ENCODE data around the gene PROS1.

PROS1 gene

DNA sequence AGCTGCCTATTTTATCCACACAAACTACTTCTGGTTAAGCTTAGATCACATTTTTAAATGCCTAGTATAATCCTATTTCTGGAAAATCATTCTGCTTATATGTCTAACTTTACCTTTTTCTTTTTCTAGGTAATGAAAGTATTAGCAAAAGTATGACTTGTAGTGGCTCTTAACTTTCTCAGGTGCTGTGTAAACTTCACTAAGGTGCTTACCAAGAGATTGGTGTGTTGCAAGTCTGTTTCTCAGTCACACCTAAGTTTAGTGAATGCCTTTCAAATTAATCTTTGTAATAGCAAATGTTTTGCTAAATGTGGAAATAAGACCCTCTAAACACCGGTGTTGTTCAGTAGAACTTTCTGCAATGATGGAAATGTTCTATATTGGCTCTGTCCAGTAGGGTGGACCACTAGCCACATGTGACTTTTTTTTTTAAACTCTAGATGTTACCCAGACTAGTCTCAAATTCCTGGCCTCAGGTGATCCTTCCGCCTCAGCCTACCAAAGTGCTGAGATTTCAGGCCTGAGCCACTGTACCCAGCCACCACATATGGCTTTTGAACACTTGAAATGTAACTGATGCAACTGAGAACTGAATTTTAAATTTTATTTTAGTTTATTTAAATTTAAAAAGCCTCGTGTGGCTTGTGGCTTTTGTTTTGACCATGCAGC lies 28.3 kb upstream of the PROS1 start (continued):
- no peak for TF ChIP-seq ZXDB (tag by site-specific recombination; IDR thresholded peaks at IDR 0.05)

DNA sequence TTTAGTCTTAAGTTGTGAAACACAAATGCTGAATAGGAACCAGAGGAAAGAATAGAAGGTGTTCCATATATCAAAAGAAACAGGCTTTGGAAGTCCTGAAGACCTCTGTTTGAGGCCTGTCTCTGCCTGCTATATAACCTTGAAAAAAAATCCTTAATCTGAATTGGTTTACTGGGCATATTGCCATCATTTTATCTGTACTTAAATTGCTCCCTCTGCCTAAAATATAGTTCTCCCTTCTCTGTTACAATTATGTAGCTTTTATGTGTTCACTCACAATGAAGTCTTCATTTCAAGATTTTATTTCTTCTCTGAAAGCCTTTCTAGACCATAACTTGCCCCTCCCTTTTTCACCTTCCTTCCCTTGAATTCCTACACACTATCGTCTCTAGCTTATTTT lies 27.5 kb upstream of the PROS1 start:
- ChIA-PET CTCF (interaction anchor here (2.1 kb wide), 1 partner anchor 68 kb away, joined by 7 read pairs; no protein-coding TSS in a partner anchor), POLR2A (no interaction called here)
- no peak overlapping the region for H3K4me3 ChIP-seq (ENCODE audit: low read depth, low read length)
- H3K9me3 ChIP-seq (ENCODE audit: control insufficient read depth, insufficient read depth, low read depth, low read length) = no peaks in the 10 kb centered on the region
- H3K36me3 ChIP-seq (ENCODE audit: control insufficient read depth in 2 of 2, insufficient read depth in 1 of 2, low read length in 2 of 2) = peaks cover 0 to 8% of the 10 kb centered on the region in 2 experiments; a peak in 2 of 3 replicates
- TF ChIP-seq, protein P1, sequence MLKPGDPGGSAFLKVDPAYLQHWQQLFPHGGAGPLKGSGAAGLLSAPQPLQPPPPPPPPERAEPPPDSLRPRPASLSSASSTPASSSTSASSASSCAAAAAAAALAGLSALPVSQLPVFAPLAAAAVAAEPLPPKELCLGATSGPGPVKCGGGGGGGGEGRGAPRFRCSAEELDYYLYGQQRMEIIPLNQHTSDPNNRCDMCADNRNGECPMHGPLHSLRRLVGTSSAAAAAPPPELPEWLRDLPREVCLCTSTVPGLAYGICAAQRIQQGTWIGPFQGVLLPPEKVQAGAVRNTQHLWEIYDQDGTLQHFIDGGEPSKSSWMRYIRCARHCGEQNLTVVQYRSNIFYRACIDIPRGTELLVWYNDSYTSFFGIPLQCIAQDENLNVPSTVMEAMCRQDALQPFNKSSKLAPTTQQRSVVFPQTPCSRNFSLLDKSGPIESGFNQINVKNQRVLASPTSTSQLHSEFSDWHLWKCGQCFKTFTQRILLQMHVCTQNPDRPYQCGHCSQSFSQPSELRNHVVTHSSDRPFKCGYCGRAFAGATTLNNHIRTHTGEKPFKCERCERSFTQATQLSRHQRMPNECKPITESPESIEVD (tag by site-specific recombination; IDR thresholded peaks at IDR 0.05) = peak; percentile 52; the same call in 1 of the 2 replicates
- no peak for TF ChIP-seq ZNF510 (tag by site-specific recombination; IDR thresholded peaks at IDR 0.05; ENCODE audit: insufficient replicate concordance)
- no peak overlapping the region for H3K27ac ChIP-seq (ENCODE audit: extremely low read depth, low read depth, low read length)
- no peaks in the 10 kb centered on the region for H3K4me1 ChIP-seq (ENCODE audit: control insufficient read depth, insufficient read depth, low read length)

DNA sequence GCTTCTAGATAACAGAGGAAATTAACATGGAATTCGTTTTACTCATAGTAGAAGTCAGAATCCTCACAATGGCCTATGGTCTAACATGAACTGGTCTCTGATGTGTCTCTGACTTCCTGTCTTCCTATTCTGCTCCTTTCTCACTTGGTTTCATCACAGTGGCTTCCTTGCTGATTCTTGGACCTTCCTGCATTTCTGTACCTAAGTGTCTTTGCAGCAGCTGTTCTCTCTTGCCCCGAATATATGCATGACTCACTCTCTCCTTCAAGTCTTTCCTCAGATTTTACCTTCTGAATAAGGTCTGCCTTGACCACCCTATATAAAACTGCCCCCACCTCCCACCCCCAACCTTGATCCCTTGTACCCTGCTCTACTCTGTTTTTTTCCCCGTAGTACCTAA lies 20.4 kb upstream of the PROS1 start:
- Histone ChIP-seq H3K9me3 (ENCODE audit: control insufficient read depth, insufficient read depth, low read depth, low read length) (no peaks in the 10 kb centered on the region), H3K4me1 (ENCODE audit: control insufficient read depth, insufficient read depth, low read length) (peaks cover 4% of the 10 kb centered on the region), H3K36me3 (ENCODE audit: control insufficient read depth in 2 of 2, insufficient read depth in 1 of 2, low read length in 2 of 2) (no peaks in the 10 kb centered on the region; a peak in 1 of 3 replicates), H3K4me3 (ENCODE audit: low read depth, low read length) (no peak overlapping the region), H3K27ac (ENCODE audit: extremely low read depth, low read depth, low read length) (no peak overlapping the region)
- CTCF ChIA-PET = interaction anchor here (0.7 to 1.8 kb wide), 3 partner anchors 11 to 75 kb away, joined by 3 to 10 read pairs (median 3); no protein-coding TSS in a partner anchor
- no peak for TF ChIP-seq ZNF791 (tag by site-specific recombination; IDR thresholded peaks at IDR 0.05)
- TF ChIP-seq YY2 (tag by site-specific recombination; IDR thresholded peaks at IDR 0.05) = no peak
- TF ChIP-seq ZNF211 (tag by site-specific recombination; IDR thresholded peaks at IDR 0.05; ENCODE audit: low read depth) = no peak
- TF ChIP-seq, protein P2, sequence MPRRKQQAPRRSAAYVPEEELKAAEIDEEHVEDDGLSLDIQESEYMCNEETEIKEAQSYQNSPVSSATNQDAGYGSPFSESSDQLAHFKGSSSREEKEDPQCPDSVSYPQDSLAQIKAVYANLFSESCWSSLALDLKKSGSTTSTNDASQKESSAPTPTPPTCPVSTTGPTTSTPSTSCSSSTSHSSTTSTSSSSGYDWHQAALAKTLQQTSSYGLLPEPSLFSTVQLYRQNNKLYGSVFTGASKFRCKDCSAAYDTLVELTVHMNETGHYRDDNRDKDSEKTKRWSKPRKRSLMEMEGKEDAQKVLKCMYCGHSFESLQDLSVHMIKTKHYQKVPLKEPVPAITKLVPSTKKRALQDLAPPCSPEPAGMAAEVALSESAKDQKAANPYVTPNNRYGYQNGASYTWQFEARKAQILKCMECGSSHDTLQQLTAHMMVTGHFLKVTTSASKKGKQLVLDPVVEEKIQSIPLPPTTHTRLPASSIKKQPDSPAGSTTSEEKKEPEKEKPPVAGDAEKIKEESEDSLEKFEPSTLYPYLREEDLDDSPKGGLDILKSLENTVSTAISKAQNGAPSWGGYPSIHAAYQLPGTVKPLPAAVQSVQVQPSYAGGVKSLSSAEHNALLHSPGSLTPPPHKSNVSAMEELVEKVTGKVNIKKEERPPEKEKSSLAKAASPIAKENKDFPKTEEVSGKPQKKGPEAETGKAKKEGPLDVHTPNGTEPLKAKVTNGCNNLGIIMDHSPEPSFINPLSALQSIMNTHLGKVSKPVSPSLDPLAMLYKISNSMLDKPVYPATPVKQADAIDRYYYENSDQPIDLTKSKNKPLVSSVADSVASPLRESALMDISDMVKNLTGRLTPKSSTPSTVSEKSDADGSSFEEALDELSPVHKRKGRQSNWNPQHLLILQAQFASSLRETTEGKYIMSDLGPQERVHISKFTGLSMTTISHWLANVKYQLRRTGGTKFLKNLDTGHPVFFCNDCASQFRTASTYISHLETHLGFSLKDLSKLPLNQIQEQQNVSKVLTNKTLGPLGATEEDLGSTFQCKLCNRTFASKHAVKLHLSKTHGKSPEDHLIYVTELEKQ (tag by site-specific recombination; IDR thresholded peaks at IDR 0.05; ENCODE audit: borderline replicate concordance) = no peak
- TF ChIP-seq ZNF514 (tag by site-specific recombination; IDR thresholded peaks at IDR 0.05) = no peak
- no peak for TF ChIP-seq BCL11B (tag by site-specific recombination; IDR thresholded peaks at IDR 0.05; ENCODE audit: low read depth)
- TF ChIP-seq, protein P3, sequence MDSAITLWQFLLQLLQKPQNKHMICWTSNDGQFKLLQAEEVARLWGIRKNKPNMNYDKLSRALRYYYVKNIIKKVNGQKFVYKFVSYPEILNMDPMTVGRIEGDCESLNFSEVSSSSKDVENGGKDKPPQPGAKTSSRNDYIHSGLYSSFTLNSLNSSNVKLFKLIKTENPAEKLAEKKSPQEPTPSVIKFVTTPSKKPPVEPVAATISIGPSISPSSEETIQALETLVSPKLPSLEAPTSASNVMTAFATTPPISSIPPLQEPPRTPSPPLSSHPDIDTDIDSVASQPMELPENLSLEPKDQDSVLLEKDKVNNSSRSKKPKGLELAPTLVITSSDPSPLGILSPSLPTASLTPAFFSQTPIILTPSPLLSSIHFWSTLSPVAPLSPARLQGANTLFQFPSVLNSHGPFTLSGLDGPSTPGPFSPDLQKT (IDR thresholded peaks at IDR 0.05; ENCODE audit: borderline replicate concordance, low read depth, low read length) = no peak
- TF ChIP-seq ZNF19 (tag by site-specific recombination; IDR thresholded peaks at IDR 0.05; ENCODE audit: low read depth) = no peak
- no peak for TF ChIP-seq ZNF785 (tag by site-specific recombination; IDR thresholded peaks at IDR 0.05)
- no peak for TF ChIP-seq ZNF423 (tag by site-specific recombination; IDR thresholded peaks at IDR 0.05)
- no peak for TF ChIP-seq ZNF157 (tag by site-specific recombination; IDR thresholded peaks at IDR 0.05)
- TF ChIP-seq ZNF114 (tag by site-specific recombination; IDR thresholded peaks at IDR 0.05) = no peak
- no peak for TF ChIP-seq ZNF354C (tag by site-specific recombination; IDR thresholded peaks at IDR 0.05; ENCODE audit: borderline replicate concordance, low read depth)
- TF ChIP-seq, protein P4, sequence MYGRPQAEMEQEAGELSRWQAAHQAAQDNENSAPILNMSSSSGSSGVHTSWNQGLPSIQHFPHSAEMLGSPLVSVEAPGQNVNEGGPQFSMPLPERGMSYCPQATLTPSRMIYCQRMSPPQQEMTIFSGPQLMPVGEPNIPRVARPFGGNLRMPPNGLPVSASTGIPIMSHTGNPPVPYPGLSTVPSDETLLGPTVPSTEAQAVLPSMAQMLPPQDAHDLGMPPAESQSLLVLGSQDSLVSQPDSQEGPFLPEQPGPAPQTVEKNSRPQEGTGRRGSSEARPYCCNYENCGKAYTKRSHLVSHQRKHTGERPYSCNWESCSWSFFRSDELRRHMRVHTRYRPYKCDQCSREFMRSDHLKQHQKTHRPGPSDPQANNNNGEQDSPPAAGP (tag by site-specific recombination; IDR thresholded peaks at IDR 0.05) = no peak
- no peak for TF ChIP-seq ZBTB20 (tag by site-specific recombination; IDR thresholded peaks at IDR 0.05)
- TF ChIP-seq ZNF416 (tag by site-specific recombination; IDR thresholded peaks at IDR 0.05) = no peak
- POLR2A ChIA-PET = no interaction called here
